Left lobe of liver (tissue), 2 donors: ENCODE measurements around the gene CFAP99. TPM values are rescaled to one million over a fixed set of nuclear protein-coding genes. Genes with fewer than 3 reads are reported as not detected.
A peak's percentile ranks its signal among the peaks of the same experiment; 100 is the strongest.

Experiments
- ATAC-seq: fragments of 200-7000 bp; cut with Tn5 transposase; one replicate; pipeline ENCODE4 v1.9.1; 2020; ENCODE audit warnings: mild to moderate bottlenecking, moderate library complexity
- DNase-seq: peaks from one replicate; pipeline ENCODE4 v3.0.0-alpha.2; 2020; ENCODE audit warnings: low spot score
- total RNA-seq: library from RNA; stranded (reverse); gene quantifications from one replicate; pipeline ENCODE4 v1.2.1, GENCODE V29; 2021
- donor health status: DM: no; HTN: no; CAD: no; lungs with moderate emphysema.
- donor health status: DM: no; HTN: yes; CAD: no.

Gene CFAP99
- total RNA-seq, 1 donor from 2014 or later, result 1.3 TPM

GRCh38 chr4:2445130-2445529 lies 26.4 kb downstream of the CFAP99 start:
- DNase-seq (no peak), ATAC-seq (no peak)

- DNase-seq (no peak), ATAC-seq (no peak)
Measured at GRCh38 chr4:2445571-2445970, 26.8 kb downstream of the CFAP99 start.

GRCh38 chr4:2446656-2447564 lies 28.2 kb downstream of the CFAP99 start:
- DNase-seq (no peak), ATAC-seq (no peak)

DNA sequence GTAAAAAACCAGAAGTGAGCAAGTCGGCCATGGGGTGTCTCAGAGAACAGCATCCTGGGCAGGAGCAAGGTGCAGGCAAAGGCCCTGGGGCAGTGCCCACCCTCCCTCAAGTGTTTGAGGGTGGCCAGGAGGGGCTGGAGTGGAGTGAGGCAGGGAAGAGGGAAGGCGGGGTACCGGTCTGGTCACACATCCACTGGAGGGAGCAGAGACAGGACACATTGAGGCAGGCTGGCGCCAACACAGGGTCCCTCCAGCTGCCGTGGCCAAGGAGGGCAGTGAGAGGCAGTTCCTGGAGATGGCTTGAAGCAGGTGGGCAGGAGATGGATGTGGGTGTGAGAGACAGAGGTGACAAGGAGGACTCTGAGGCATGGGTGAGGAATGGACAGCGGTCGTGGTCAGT lies 29.8 kb downstream of the CFAP99 start:
- DNase-seq (no peak), ATAC-seq (no peak)

DNA sequence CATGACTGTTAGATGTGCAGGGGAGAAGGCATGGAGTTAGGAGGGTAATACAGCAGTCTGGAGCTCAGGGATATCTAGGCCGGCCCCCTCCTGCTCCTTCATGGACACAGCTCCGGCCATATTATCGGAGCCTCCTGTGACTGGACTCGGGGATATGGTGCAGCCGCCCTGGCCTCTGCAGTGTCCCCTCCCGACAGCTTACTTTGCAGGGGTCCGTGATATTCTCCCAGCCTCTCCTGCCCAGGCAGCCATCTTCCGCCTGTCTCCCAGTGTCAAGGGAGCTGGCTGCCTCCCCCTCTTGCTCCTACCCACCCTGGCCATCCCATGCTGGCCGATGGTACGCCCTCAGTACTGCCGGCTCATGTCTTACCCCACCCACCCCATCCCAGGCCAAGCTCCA lies 30.3 kb downstream of the CFAP99 start:
- ATAC-seq (no peak), DNase-seq (no peak)

GRCh38 chr4:2449511-2450392 lies 31.0 kb downstream of the CFAP99 start:
- ATAC-seq (no peak), DNase-seq (no peak)

GRCh38 chr4:2450394-2451035 lies 31.8 kb downstream of the CFAP99 start:
- ATAC-seq, result no peak

DNA sequence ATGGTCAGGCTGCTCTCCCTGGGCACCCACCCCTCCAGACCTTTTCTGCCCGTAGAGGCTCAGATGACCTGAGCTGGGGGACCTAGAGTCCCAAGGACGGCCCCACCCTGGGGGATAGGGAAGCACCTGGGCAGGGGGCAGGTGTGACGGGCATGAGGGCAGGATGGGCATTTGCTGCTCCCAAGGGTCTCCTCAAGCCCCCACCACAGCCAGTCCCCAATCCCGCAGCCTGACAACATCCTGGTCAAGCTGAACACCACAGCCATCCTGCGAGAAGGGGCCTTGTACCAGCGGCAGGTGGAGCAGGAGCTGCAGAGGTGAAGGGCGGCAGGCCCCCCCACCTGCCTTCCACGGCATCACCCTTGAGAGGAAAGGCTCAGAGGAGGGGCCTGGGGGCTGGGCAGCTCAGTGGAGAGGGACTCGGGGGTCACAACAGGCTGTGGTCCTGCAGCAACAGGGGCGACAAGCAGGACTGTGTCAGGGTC lies 32.3 kb downstream of the CFAP99 start:
- ATAC-seq (no peak), DNase-seq (no peak)

More at GRCh38 chr4:2450394-2451035, 31.8 kb downstream of the CFAP99 start:
- DNase-seq, result no peak

DNA sequence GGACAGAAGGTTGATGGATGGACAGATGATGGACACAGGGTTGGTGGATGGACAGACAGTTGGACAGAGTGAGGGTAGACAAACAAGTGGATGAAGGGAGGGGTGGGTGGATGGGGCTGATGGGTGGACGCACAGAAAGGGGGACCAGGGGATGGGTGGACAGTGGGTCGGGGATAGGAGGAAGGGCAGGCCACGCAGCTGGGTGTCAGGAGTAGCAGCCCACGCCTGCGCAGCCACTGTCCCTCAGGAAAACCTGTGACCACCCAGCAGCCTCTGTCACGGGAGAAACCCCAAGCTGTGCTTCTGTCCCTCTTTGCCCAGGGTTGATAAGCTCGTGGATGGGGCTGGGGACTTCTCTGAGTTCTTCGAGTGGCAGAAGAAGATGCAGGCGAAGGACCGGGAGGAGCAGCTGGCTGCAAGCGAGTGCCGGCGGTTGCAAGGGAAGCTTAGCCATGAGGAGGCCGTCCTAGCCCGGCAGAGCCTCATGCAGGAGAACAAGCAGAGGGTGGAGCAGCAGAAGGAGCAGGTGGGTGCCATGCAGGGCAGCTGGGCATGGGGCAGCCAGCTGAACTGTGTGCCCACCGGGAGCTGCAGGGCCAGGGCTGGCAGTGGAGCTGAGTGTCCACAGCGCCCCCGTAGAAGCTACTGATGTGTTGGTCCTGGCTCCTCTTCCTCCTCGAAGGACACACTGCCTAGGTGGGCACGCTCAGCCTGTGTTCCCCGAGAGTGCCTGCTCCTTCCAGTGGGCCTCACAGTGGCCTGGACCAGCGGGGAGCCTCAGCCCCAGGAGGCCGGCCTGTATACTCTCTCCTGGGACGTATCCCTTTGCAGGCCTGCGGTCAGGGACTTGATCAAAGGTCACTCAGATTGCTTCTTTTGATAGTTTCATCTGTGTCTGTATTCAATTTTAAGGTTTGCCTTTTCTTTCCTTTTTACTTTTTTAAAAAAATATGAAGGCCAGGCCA lies 33.3 kb downstream of the CFAP99 start:
- ATAC-seq (no peak), DNase-seq (no peak)

- DNase-seq, result no peak
- no peak for ATAC-seq
Measured at GRCh38 chr4:2457481-2458295, 38.9 kb downstream of the CFAP99 start.

DNA sequence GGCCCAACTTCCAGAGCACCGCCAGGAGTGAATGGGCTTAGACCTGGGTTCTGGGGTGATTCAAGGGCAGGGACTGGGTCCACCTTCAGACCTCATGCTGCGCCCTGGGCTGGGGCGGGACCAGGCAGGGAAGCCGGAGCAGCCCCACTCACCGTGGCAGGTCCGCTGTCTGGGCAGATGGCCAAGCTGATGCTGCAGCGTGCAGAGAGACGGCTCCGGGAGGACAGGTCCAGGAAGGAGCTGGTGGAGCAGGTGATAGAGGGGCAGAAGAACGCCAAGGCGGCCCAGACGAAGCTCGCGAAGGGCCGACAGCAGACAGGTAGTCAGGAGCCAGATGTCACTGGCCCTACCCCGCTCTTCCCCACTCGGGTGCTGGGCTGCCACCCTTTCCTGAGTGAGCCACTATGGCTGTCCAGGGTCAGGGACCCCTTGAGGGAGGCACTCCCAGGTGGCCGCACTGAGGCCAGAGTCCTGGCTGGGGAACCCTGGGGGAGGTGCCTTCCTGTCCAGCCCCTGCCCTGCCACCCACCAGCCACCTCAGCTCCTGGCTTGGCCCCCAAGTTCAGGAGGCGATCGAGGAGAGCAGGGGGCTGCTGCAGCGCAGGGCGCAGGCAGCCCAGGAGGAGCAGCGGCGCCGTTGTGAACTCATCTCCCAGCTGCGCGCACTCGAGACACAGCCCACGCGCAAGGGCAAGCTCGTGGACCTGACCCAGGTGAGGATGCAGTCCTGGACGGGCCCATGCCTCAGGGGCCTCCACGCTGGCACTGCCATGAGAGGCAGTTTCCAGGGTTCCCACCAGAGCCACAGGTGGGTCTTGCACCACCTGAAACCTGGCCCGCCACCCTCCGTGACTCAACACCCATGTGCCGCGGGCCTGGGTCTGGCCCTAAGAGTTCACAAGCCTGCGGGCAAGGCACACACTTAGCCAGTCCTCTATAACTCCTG lies 40.1 kb downstream of the CFAP99 start:
- no peak for ATAC-seq
- DNase-seq, result no peak

- no peak for DNase-seq
- ATAC-seq, result no peak
Measured at GRCh38 chr4:2459589-2460349, 41.0 kb downstream of the CFAP99 start.

GRCh38 chr4:2461246-2461960 lies 42.6 kb downstream of the CFAP99 start:
- DNase-seq, result no peak
- no peak for ATAC-seq

GRCh38 chr4:2462218-2462991 lies 43.6 kb downstream of the CFAP99 start:
- peak; percentile 96 for ATAC-seq
- peak; percentile 67 for DNase-seq

DNA sequence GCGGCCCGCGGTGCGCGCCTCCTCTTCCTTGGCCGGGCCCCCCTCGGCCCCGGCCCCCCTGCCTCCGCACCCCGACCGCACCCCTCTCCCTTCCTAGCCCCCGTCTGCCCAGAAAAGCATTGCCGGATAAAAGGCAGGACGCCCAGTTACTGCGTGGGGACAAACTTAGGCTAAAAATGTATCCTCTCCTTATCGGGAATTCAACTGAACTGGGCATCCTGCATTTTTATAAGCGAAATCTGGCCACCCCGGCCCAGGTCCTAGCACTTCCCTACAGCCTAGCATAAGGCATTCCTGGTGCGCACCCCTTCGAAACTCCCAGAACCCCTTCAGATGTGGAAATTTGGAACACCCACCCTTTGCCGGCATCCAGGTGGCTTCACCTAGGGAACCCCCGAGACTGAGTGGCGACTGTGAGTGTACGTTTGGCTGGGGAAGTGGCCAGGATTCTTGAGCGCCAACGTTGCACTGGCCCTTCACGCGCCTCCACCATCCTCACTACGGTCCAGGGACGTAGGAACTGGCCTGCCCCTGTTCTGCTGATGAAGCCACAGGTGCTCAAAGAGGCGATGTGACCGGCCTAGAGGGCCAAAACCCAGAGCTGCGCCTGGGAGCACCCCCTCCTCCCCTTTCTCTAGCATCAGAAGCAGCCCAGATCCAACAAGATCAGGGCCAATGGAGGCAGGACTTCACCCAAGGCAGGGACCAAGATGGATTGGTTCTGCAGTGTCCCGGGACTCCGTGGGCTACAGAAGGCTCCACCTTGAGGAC lies 44.4 kb downstream of the CFAP99 start:
- DNase-seq (no peak), ATAC-seq (no peak)
